Fibroblast of the aortic adventitia (primary cell): Measurements from ENCODE around the gene KRTAP10-9. TPM values are rescaled to one million over a fixed set of nuclear protein-coding genes. Genes with fewer than 3 reads are reported as not detected.
"Not testable (repeated sequence)": the region's sequence is repeated elsewhere in the genome, so short reads cannot be mapped to it uniquely, and the experiment has no call there.

ENCODE experiments used
- DNase-seq: peaks from one replicate; pipeline ENCODE4 v3.0.0-alpha.2; 2010; ENCODE audit warnings: low read depth
- H3K4me3 ChIP-seq: 2 replicates; pipeline ENCODE4 v1.5.1; 2011; ENCODE audit warnings: low read depth, mild to moderate bottlenecking, control low read depth, low read length, moderate library complexity
- total RNA-seq: library from RNA; depleted of rRNA; stranded (reverse); fragments of >200 nt; gene quantifications from 2 replicates; pipeline ENCODE4 v1.2.3, GENCODE V29; 2012; ENCODE audit warnings: low replicate concordance
- TF ChIP-seq, protein P1 (sequence below): IDR thresholded peaks from 2 replicates; pipeline ENCODE4 v1.5.1; 2011; ENCODE audit warnings: mild to moderate bottlenecking, low read length, control low read depth, inconsistent platforms; ENCODE audit not compliant: insufficient read depth

KRTAP10-9 gene
- total RNA-seq: not detected in 2 replicates

GRCh38 chr21:44626673-44627143 lies at the start of gene KRTAP10-9:
Gene KRTAP10-9 (plus strand): TSS chr21:44627093. CDS start chr21:44627172, 79 bp downstream.
- no peak within 1 kb of the TSS for H3K4me3 ChIP-seq
- TF ChIP-seq, protein P1, sequence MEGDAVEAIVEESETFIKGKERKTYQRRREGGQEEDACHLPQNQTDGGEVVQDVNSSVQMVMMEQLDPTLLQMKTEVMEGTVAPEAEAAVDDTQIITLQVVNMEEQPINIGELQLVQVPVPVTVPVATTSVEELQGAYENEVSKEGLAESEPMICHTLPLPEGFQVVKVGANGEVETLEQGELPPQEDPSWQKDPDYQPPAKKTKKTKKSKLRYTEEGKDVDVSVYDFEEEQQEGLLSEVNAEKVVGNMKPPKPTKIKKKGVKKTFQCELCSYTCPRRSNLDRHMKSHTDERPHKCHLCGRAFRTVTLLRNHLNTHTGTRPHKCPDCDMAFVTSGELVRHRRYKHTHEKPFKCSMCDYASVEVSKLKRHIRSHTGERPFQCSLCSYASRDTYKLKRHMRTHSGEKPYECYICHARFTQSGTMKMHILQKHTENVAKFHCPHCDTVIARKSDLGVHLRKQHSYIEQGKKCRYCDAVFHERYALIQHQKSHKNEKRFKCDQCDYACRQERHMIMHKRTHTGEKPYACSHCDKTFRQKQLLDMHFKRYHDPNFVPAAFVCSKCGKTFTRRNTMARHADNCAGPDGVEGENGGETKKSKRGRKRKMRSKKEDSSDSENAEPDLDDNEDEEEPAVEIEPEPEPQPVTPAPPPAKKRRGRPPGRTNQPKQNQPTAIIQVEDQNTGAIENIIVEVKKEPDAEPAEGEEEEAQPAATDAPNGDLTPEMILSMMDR: no peak
- DNase-seq: no peak

- H3K4me3 ChIP-seq: no peak overlapping the region
- TF ChIP-seq, protein P1: no peak
- no peak for DNase-seq
These were observed 48.4 kb upstream of the KRTAP10-9 start for GRCh38 chr21:44578371-44579055.

- no peak overlapping the region for H3K4me3 ChIP-seq
- DNase-seq: no peak
- TF ChIP-seq, protein P1: no peak
These were observed 47.6 kb upstream of the KRTAP10-9 start for GRCh38 chr21:44579056-44579832.

DNA sequence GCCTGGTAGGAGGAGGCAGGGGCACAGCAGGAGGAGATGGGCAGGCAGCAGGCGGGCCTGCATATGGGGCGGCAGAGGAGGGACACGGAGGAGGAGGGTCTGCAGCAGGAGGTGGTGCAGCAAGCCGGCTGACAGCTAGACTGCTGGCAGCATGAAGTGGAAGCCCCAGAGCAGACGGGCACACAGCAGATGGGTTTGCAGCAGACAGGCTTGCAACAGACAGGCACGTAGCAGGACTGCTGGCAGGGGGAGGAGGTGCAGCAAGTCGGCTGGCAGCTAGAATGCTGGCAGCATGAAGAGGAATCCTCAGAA lies 47.1 kb upstream of the KRTAP10-9 start:
- H3K4me3 ChIP-seq: no peak overlapping the region
- TF ChIP-seq, protein P1: no peak
- no peak for DNase-seq

DNA sequence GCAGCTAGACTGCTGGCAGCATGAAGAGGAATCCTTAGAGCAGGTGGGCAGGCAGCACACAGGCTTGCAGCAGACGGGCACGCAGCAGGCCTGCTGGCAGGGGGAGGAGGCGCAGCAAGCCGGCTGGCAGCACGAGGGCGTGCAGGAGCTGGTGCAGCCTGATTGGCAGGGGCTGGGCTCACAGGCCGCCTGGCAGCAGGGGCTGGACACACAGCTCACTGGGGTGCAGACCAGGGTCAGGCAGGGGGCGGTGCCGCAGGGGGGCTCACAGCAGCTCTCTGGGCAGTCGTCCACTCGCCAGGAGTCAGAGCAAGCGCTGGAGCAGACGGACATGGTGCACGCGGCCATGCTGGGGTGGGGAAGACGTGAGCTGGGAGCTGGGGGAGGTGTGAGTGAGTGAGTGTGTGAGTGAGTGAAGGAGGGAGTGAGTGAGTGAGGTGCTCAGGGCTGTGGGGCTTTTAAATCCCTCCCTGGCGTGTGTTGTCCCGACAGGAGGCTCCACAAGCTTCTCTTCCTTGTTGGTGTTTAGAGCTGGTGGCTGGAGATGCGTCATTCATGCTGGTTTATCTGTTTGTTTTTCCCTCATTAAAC lies 46.6 kb upstream of the KRTAP10-9 start, which contains the start of gene KRTAP10-5:
Gene KRTAP10-5 (minus strand): TSS at position 374 of the 591 bp plus-strand sequence. CDS start 26 bp downstream, at position 348.
- not testable (repeated sequence) for H3K4me3 ChIP-seq, DNase-seq

DNA sequence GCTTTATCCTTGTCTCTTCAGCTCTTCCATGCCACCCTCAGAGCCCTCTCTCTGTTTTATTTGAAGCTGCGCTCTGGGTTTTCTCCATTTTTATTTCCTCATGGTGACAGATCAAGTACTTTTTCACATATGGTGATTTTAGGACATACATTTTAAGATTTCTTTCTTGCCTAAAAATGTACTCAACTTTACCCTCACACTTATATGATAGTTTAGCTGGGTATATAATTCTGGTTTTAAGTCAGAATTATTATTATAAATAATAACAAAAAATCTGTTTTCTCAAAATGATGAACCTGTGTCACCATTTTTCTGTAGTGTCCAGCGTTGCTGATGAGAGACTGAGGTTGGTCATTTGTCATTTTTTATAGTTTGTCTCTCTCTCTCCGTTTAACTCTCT lies 45.7 kb upstream of the KRTAP10-9 start:
- TF ChIP-seq, protein P1: no peak
- no peak for DNase-seq
- no peak overlapping the region for H3K4me3 ChIP-seq

- no peak for DNase-seq
- H3K4me3 ChIP-seq: no peak overlapping the region
- TF ChIP-seq, protein P1: no peak
These were observed 44.8 kb upstream of the KRTAP10-9 start for GRCh38 chr21:44582055-44582454.
